GM18505 (cell line): ENCODE results near the gene MSN.

ENCODE experiments used
- ATAC-seq: cut with Tn5 transposase; IDR thresholded peaks from one replicate; pipeline ENCODE4 v1.9.1; 2021; ENCODE audit not compliant: unreplicated experiment
- POLR2A ChIP-seq: IDR thresholded peaks from 4 replicates; pipeline ENCODE4 v1.6.1; 2011; ENCODE audit warnings: borderline replicate concordance; ENCODE audit not compliant: insufficient read depth, insufficient read length; ENCODE audit errors: extremely low read depth

MSN gene

DNA sequence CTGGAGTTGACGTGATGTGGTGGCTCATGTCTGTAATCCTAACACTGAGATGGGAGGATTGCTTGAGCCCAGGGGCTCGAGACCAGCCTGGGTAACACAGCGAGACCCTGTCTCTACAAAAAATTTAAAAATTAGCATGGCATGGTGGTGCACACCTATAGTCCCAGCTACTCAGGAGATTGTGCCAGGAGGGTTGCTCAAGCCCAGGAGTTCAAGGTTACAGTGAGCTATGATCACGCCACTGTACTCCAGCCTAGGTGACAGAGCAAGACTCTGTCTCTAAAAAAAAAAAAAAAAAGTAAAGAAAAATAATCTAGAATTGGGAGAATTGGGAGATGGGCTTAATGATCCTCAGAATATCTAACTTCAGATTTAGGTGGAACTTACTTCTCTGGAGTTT is 51.1 kb downstream of the MSN start:
- no peak for TF ChIP-seq POLR2A

DNA sequence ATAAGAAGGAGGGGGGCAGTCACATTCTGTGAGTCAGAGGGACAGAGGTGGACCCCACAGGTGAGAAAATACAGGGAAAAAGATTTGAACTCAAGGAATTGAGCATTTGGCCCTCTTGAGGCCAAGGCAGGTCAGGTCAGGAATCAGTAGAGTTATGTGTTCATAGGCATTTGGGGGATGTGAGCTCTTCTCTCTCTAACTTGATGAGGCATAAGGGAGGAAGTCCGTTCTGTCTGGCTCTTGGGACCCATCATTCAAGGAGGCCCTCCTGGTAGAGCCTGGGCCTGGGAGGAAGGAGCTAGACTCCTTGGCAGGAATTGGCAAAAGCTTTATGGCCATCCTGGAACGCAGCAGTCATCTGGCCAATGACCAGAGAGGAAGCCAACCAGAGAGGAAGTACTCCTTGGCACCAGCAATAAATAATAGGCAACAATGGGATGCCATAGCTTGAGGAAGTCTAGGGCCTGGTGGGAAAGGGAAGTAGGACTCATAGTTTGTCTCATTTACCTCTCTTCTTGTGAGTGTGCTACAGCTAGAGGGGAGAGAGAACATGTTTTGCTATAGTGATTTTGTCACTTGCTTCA is 53.0 kb downstream of the MSN start:
- ATAC-seq, result no peak
- TF ChIP-seq POLR2A, result no peak

More for the DNA sequence above, 51.1 kb downstream of the MSN start:
- no peak for ATAC-seq

- TF ChIP-seq POLR2A, result no peak
Measured at GRCh38 chrX:65723706-65724105, 56.3 kb downstream of the MSN start.

DNA sequence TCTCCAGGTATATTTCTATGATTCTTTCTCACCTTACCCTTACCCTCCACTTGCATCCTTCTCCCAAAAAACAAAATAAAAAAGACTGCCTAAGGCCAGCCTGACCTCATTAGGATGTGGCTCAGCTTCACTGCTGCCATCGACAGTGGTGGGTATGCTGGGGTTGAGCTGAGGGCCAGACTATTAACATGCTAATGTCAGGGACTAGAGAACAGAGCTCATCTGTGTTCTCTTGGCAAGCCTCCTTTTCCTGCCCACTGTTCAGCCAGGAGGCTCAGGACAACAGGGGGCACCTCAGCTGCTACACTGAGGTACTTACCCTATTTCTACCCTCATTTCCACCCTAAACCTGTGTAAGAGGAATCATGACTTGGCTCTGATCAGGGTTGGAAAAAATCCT is 59.3 kb downstream of the MSN start:
- TF ChIP-seq POLR2A, result no peak
- ATAC-seq, result no peak

More at GRCh38 chrX:65723706-65724105, 56.3 kb downstream of the MSN start:
- peak; percentile 79 for ATAC-seq

DNA sequence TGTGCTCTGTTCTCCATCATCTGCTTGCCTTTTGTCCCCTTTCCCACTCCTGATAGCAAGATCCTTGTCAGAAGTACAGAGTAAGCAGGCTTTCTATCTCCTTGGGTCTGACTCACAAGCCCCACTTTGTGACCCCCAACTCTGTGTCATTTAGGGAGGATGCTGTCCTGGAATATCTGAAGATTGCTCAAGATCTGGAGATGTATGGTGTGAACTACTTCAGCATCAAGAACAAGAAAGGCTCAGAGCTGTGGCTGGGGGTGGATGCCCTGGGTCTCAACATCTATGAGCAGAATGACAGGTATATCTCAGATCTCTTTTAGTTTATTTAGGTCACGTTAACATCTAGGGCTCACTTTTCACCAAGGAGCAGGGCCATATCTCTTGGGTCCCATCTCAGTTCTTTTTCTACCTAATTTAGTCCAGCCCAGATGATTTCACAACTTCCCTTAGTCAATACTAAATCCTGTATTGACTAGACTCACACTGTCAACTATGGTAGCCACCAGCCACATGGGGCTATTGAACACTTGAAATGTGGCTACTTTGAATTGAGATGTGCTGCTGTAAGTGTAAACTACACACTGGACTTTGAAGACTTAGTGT is 64.3 kb downstream of the MSN start:
- TF ChIP-seq POLR2A, result no peak
- no peak for ATAC-seq

- no peak for TF ChIP-seq POLR2A
- no peak for ATAC-seq
Measured at GRCh38 chrX:65740909-65741308, 73.5 kb downstream of the MSN start.

DNA sequence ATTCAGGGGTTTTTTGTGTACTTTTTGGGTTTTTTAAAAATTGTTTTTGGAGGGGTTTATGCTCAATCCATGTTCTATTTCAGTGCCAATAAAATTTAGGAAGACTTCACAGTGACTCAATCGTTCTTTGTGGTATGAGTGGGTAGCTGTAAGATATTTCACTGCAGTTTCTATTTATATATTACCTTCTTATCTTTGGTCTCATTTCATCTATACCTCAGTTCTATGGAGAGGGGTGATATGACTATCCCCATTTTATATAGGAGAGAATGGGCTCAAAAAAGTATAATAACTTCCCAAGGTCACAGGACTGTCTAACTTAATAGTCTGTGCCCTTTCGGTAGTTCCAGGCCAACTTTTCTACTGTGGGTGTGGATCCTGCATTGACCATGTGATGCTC is 74.4 kb downstream of the MSN start:
- ATAC-seq, result no peak
- TF ChIP-seq POLR2A, result no peak

- ATAC-seq, result no peak
- TF ChIP-seq POLR2A, result no peak
Measured at GRCh38 chrX:65744965-65745364, 77.5 kb downstream of the MSN start.

DNA sequence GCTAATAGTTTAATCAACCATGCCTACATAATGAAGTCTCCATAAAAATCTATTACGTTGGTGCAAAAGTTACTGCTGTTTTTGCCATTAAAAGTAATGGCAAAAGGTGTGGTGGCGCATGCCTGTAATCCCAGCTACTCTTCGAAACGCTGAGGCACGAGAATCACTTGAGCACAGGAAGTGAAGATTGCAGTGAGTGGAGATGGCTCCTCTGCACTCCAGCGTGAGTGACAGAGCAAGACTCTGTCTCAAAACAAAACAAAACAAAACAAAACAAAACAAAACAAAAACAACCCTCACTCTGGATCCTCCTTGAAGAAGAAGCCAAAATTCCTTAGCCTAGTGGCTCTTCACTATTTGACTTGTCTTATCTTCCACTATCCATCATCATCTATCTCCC is 78.0 kb downstream of the MSN start:
- TF ChIP-seq POLR2A, result no peak
- ATAC-seq, result no peak

- no peak for ATAC-seq
- TF ChIP-seq POLR2A, result no peak
Measured at GRCh38 chrX:65745992-65746391, 78.5 kb downstream of the MSN start.

GRCh38 chrX:65750674-65751469 is 83.4 kb downstream of the MSN start:
- no peak for TF ChIP-seq POLR2A
- ATAC-seq, result peak; percentile 81

DNA sequence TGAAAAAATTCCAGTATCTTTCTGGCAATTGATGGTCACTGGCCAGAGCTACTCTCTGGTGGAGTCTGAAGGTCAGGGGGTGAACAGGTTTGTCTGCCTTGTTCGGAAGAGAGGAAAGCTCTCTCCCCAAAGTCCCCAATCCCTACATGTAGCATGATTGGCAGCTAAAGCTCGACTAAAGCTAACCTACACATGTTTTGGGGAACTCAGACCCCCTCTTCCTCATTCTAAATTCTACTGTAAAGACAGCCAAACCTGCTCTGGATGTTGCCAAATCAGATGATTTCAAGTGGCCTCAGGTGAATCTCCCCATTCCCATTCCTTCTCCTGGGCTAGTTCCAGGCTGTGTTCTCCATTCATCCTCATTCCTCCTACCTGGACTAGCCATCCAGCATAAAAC is 84.1 kb downstream of the MSN start:
- TF ChIP-seq POLR2A, result no peak
- no peak for ATAC-seq

DNA sequence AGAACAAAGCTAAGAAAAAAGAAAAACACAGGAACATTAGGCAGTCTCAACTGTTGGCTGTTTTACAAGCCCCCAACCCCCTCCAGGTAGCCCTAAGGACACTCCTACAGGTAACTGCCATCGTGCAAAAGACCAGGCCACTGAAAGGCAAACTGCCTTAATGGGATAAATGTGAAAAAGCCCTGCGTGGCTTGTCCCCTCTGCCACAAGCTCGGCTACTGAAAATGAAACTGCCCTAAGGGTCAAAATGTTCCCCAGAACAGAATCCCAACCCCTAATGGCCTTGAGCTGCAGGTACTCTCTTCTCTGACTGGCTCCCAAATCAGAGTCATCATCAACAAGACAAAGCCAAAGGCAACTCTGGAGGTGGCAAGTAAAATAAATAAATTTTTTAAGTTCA is 84.8 kb downstream of the MSN start:
- no peak for ATAC-seq

GRCh38 chrX:65755786-65756185 is 88.3 kb downstream of the MSN start:
- ATAC-seq, result no peak
- no peak for TF ChIP-seq POLR2A

More for the DNA sequence above, 84.8 kb downstream of the MSN start:
- no peak for TF ChIP-seq POLR2A
